SH-SY5Y (cell line): ENCODE measurements around the gene TYMS.

Experiments used
- GATA2 ChIP-seq: IDR thresholded peaks from 2 replicates; pipeline ENCODE4 v1.6.1; 2011; ENCODE audit warnings: mild to moderate bottlenecking, low read depth, low read length
- GATA3 ChIP-seq: IDR thresholded peaks from 2 replicates; pipeline ENCODE4 v1.6.1; 2011; ENCODE audit warnings: low read depth, mild to moderate bottlenecking, low read length, moderate library complexity

- TF ChIP-seq GATA2 (no peak), GATA3 (no peak)
Measured at GRCh38 chr18:618618-619017, 38.8 kb upstream of the TYMS start.
